Caco-2 (cell line): ENCODE measurements around the gene VSTM2A. TPM values are rescaled to one million over a fixed set of nuclear protein-coding genes. Genes with fewer than 3 reads are reported as not detected.
"Not testable (repeated sequence)": the region's sequence is repeated elsewhere in the genome, so short reads cannot be mapped to it uniquely, and the experiment has no call there.

Experiments
- Bru-seq: library from RNA; stranded (reverse); fragments of 400-500 nt; gene quantifications from one replicate; lab custom pipeline; 2021; lab: Mats Ljungman, UMichigan
- BruChase-seq, 2 experiments: library from RNA; stranded (reverse); fragments of 400-500 nt; gene quantifications; one replicate each; lab custom pipeline; 2021; lab: Mats Ljungman, UMichigan
- BruUV-seq: library from RNA; stranded (reverse); fragments of 400-500 nt; replicated peaks from 2 replicates; lab custom pipeline; 2021; lab: Mats Ljungman, UMichigan
- CTCF ChIA-PET: fragments of 300-600 bp; sonication (Branson Sonifier 250); formaldehyde crosslinking; loops from one replicate; lab custom pipeline; 2022; ENCODE audit warnings: antibody characterized with exemption; lab: Charles Lee
- POLR2A ChIA-PET: fragments of 300-600 bp; sonication (Branson Sonifier 250); formaldehyde crosslinking; loops from one replicate; lab custom pipeline; 2022; ENCODE audit warnings: antibody characterized with exemption; lab: Charles Lee
- DNase-seq, 2 experiments: peaks; one replicate each; pipeline versions ENCODE4 v3.0.0 to v3.0.0-alpha.2; 2020 to 2022
- H3K27me3 ChIP-seq: replicated peaks from 2 replicates; pipeline ENCODE4 v1.6.0; 2011; ENCODE audit warnings: low read length; ENCODE audit not compliant: control insufficient read depth, insufficient read depth
- H3K36me3 ChIP-seq: 2 replicates; pipeline ENCODE4 v1.5.1; 2011; ENCODE audit warnings: low read length; ENCODE audit not compliant: control insufficient read depth, insufficient read depth
- H3K4me1 ChIP-seq: fragments of 250-450 bp; sonication (Bioruptor Pico); 2 replicates; pipeline ENCODE4 v1.5.1; 2020; ENCODE audit warnings: mild to moderate bottlenecking
- H3K4me3 ChIP-seq: 2 replicates; pipeline ENCODE4 v1.5.1; 2011; ENCODE audit warnings: low read depth, mild to moderate bottlenecking, control low read depth, low read length
- H3K9me3 ChIP-seq: fragments of 250-450 bp; sonication (Bioruptor Pico); 2 replicates; pipeline ENCODE4 v1.5.1; 2020; ENCODE audit warnings: mild to moderate bottlenecking, moderate library complexity
- H3K27ac Mint-ChIP-seq: one replicate; pipeline ENCODE4 v1.8.0; 2022; ENCODE audit warnings: mixed read lengths; ENCODE audit not compliant: unreplicated experiment
- H3K27me3 Mint-ChIP-seq: one replicate; pipeline ENCODE4 v1.8.0; 2022; ENCODE audit warnings: mixed read lengths; ENCODE audit not compliant: insufficient read depth, unreplicated experiment
- H3K36me3 Mint-ChIP-seq: one replicate; pipeline ENCODE4 v1.8.0; 2022; ENCODE audit warnings: mild to moderate bottlenecking, mixed read lengths; ENCODE audit not compliant: insufficient read depth, unreplicated experiment
- H3K4me1 Mint-ChIP-seq: one replicate; pipeline ENCODE4 v1.8.0; 2022; ENCODE audit warnings: low read depth, mixed read lengths; ENCODE audit not compliant: unreplicated experiment
- H3K4me3 Mint-ChIP-seq: one replicate; pipeline ENCODE4 v1.8.0; 2022; ENCODE audit warnings: mild to moderate bottlenecking, moderate library complexity, mixed read lengths; ENCODE audit not compliant: unreplicated experiment
- H3K9me3 Mint-ChIP-seq: one replicate; pipeline ENCODE4 v1.8.0; 2022; ENCODE audit warnings: mixed read lengths; ENCODE audit not compliant: unreplicated experiment
- intact Hi-C: fragments of 100-400 bp; cut with micrococcal nuclease; formaldehyde crosslinking; loops from one replicate; pipeline ENCODE4 v1.10.0; 2022; ENCODE audit not compliant: unreplicated experiment
- long read RNA-seq: library from polyadenylated mRNA; stranded (forward); transcript quantifications from one replicate; pipeline ENCODE4 v2.0.0, GENCODE V29; 2022
- total RNA-seq: library from RNA; stranded (reverse); gene quantifications from 2 replicates; pipeline ENCODE4 v1.2.3, GENCODE V29; 2022
- TF ChIP-seq, protein P1 (sequence below), 2 experiments: fragments of 200-600 bp in 1 of 2; IDR thresholded peaks; 1 replicate in 1 of 2; 2 replicates in 1 of 2; pipeline versions ENCODE4 v1.5.1 to v1.8.0; 2011 to 2022; ENCODE audit warnings: antibody characterized with exemption in 1 of 2, control low read depth in 1 of 2, inconsistent platforms in 1 of 2, low read depth in 1 of 2, low read length in 1 of 2, mild to moderate bottlenecking in 1 of 2, moderate library complexity in 1 of 2; ENCODE audit not compliant: insufficient read depth in 1 of 2, severe bottlenecking in 1 of 2, unreplicated experiment in 1 of 2

The VSTM2A gene
- total RNA-seq: not detected in 2 replicates
- not detected for Bru-seq, nascent RNA
- BruChase-seq, experiment 1, labeled RNA remaining after a 2-hour chase: not detected
- BruChase-seq, experiment 2, labeled RNA remaining after a 6-hour chase: not detected
- long read RNA-seq: 0 reads

DNA sequence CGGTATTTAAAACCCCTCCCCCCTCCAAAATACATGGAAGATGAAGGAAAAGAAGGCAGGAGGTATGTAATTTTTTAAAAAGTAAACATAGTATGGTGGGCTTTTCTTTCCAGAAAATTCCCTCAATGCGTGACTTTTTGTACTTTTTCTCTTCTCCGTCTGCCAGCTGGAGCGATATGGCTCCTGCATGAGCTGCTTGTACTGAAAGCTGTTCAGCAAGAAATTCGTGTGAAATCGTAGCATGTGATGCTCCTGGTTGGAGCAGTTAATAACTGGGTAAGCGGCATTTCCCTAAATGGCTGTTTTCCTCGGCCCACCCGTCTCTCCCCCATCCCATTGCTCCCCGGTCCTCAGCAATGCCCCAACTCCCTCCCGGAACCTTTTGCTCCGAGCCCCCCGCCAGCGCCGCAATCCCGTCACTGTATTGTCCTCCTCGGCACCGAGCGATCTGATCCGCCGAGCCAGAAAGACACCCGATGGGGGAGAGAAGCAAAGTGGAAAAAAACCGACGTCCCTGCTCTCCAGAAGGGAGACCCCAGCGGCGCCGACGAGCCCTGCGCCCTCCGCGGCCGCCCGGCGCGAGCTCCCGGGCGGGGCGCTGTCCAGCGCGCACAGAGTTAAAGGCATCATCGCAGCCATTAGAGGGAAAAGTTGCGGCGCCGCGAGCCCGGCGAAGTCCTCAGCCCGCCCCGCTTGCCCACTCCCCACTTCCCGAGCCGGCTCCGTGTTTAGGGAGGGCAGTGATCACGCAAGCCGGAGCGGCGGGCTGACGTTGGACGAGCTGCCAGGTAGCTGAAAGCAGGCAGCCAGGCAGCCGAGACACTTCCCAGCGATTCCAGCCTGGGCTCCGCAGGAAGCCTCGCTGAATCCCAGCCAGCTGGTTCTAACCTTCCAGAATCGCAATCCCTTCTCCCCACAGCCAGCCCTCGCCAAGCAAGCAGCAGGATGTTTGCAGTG is at the start of gene VSTM2A:
VSTM2A (plus strand) TSS at position 707 of the 957 bp plus-strand sequence. CDS start 356 bp downstream, outside the sequence.
- intact Hi-C loops: no loop called here
- H3K4me1 Mint-ChIP-seq: peaks cover 9% of the 10 kb centered on the region

GRCh38 chr7:54504531-54504930 is 37.6 kb upstream of the VSTM2A start:
- CTCF ChIA-PET, H3K36me3 ChIP-seq, H3K4me3 ChIP-seq, H3K27me3 Mint-ChIP-seq, H3K27ac Mint-ChIP-seq, H3K4me1 Mint-ChIP-seq, H3K4me3 Mint-ChIP-seq, intact Hi-C loops, BruUV-seq, H3K9me3 Mint-ChIP-seq, POLR2A ChIA-PET, H3K27me3 ChIP-seq, H3K36me3 Mint-ChIP-seq, DNase-seq, H3K9me3 ChIP-seq, H3K4me1 ChIP-seq: not testable (repeated sequence)

More for the DNA sequence above, at the start of gene VSTM2A:
- Mint-ChIP-seq H3K27me3 (peaks cover 29% of the 10 kb centered on the region), H3K9me3 (no peaks in the 10 kb centered on the region), H3K4me3 (no peak within 1 kb of the TSS), H3K36me3 (no peaks in the 10 kb centered on the region), H3K27ac (no peak within 1 kb of the TSS)
- TF ChIP-seq, protein P1, sequence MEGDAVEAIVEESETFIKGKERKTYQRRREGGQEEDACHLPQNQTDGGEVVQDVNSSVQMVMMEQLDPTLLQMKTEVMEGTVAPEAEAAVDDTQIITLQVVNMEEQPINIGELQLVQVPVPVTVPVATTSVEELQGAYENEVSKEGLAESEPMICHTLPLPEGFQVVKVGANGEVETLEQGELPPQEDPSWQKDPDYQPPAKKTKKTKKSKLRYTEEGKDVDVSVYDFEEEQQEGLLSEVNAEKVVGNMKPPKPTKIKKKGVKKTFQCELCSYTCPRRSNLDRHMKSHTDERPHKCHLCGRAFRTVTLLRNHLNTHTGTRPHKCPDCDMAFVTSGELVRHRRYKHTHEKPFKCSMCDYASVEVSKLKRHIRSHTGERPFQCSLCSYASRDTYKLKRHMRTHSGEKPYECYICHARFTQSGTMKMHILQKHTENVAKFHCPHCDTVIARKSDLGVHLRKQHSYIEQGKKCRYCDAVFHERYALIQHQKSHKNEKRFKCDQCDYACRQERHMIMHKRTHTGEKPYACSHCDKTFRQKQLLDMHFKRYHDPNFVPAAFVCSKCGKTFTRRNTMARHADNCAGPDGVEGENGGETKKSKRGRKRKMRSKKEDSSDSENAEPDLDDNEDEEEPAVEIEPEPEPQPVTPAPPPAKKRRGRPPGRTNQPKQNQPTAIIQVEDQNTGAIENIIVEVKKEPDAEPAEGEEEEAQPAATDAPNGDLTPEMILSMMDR (IDR thresholded peaks at IDR 0.05; ENCODE audit: insufficient read depth in 1 of 2, low read depth in 1 of 2, low read length in 1 of 2, severe bottlenecking in 1 of 2, unreplicated experiment in 1 of 2): no peak
- Histone ChIP-seq H3K9me3 (no peaks in the 10 kb centered on the region), H3K27me3 (no peaks in the 10 kb centered on the region), H3K4me1 (no peaks in the 10 kb centered on the region), H3K36me3 (no peaks in the 10 kb centered on the region), H3K4me3 (no peak within 1 kb of the TSS)
- no peak for DNase-seq
- ChIA-PET CTCF (no interaction called here), POLR2A (interaction anchor here (0.5 kb wide), 1 partner anchor 141 kb away, joined by 3 read pairs; no protein-coding TSS in a partner anchor)
- BruUV-seq: no TSS peak

GRCh38 chr7:54529568-54529967 is 12.6 kb upstream of the VSTM2A start:
- no peak overlapping the region for H3K4me3 ChIP-seq
- TF ChIP-seq, protein P1 (IDR thresholded peaks at IDR 0.05; ENCODE audit: insufficient read depth in 1 of 2, low read depth in 1 of 2, low read length in 1 of 2, severe bottlenecking in 1 of 2, unreplicated experiment in 1 of 2): no peak
- H3K4me1 ChIP-seq: no peaks in the 10 kb centered on the region
- intact Hi-C loops: no loop called here
- POLR2A ChIA-PET: no interaction called here
- H3K4me1 Mint-ChIP-seq: no peaks in the 10 kb centered on the region
- no peak overlapping the region for H3K27ac Mint-ChIP-seq
- H3K36me3 ChIP-seq: no peaks in the 10 kb centered on the region
- BruUV-seq: no TSS peak
- CTCF ChIA-PET: no interaction called here
- H3K4me3 Mint-ChIP-seq: no peak overlapping the region
- peaks cover 4% of the 10 kb centered on the region for H3K27me3 Mint-ChIP-seq
- no peaks in the 10 kb centered on the region for H3K9me3 ChIP-seq
- DNase-seq: no peak
- no peaks in the 10 kb centered on the region for H3K36me3 Mint-ChIP-seq
- H3K9me3 Mint-ChIP-seq: no peaks in the 10 kb centered on the region
- no peaks in the 10 kb centered on the region for H3K27me3 ChIP-seq
